Measurements from ENCODE around the gene RTN4RL2. TPM values are rescaled to one million over a fixed set of nuclear protein-coding genes. Genes with fewer than 3 reads are reported as not detected.

RTN4RL2 gene
- total and polyA plus RNA-seq, 9 of the 15 experiments (the other 6 are each of a cell fraction or from before 2014, with no cell fraction given), result 0.06 to 1.9 (median 0.34) TPM; not detected in 4

GRCh38 chr11:57424137-57424791, 36.1 kb upstream of the RTN4RL2 start (continued):
- TF ChIP-seq, protein P1, sequence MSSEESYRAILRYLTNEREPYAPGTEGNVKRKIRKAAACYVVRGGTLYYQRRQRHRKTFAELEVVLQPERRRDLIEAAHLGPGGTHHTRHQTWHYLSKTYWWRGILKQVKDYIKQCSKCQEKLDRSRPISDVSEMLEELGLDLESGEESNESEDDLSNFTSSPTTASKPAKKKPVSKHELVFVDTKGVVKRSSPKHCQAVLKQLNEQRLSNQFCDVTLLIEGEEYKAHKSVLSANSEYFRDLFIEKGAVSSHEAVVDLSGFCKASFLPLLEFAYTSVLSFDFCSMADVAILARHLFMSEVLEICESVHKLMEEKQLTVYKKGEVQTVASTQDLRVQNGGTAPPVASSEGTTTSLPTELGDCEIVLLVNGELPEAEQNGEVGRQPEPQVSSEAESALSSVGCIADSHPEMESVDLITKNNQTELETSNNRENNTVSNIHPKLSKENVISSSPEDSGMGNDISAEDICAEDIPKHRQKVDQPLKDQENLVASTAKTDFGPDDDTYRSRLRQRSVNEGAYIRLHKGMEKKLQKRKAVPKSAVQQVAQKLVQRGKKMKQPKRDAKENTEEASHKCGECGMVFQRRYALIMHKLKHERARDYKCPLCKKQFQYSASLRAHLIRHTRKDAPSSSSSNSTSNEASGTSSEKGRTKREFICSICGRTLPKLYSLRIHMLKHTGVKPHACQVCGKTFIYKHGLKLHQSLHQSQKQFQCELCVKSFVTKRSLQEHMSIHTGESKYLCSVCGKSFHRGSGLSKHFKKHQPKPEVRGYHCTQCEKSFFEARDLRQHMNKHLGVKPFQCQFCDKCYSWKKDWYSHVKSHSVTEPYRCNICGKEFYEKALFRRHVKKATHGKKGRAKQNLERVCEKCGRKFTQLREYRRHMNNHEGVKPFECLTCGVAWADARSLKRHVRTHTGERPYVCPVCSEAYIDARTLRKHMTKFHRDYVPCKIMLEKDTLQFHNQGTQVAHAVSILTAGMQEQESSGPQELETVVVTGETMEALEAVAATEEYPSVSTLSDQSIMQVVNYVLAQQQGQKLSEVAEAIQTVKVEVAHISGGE (CRISPR knock-in tag; IDR thresholded peaks at IDR 0.05), result no peak
- TF ChIP-seq, protein P2, sequence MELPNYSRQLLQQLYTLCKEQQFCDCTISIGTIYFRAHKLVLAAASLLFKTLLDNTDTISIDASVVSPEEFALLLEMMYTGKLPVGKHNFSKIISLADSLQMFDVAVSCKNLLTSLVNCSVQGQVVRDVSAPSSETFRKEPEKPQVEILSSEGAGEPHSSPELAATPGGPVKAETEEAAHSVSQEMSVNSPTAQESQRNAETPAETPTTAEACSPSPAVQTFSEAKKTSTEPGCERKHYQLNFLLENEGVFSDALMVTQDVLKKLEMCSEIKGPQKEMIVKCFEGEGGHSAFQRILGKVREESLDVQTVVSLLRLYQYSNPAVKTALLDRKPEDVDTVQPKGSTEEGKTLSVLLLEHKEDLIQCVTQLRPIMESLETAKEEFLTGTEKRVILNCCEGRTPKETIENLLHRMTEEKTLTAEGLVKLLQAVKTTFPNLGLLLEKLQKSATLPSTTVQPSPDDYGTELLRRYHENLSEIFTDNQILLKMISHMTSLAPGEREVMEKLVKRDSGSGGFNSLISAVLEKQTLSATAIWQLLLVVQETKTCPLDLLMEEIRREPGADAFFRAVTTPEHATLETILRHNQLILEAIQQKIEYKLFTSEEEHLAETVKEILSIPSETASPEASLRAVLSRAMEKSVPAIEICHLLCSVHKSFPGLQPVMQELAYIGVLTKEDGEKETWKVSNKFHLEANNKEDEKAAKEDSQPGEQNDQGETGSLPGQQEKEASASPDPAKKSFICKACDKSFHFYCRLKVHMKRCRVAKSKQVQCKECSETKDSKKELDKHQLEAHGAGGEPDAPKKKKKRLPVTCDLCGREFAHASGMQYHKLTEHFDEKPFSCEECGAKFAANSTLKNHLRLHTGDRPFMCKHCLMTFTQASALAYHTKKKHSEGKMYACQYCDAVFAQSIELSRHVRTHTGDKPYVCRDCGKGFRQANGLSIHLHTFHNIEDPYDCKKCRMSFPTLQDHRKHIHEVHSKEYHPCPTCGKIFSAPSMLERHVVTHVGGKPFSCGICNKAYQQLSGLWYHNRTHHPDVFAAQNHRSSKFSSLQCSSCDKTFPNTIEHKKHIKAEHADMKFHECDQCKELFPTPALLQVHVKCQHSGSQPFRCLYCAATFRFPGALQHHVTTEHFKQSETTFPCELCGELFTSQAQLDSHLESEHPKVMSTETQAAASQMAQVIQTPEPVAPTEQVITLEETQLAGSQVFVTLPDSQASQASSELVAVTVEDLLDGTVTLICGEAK (IDR thresholded peaks at IDR 0.05), result peak; percentile 46; the same call in 1 of the 2 replicates
- TF ChIP-seq, protein P2 (CRISPR knock-in tag; IDR thresholded peaks at IDR 0.05), result no peak
- TF ChIP-seq STAT6 (CRISPR knock-in tag; IDR thresholded peaks at IDR 0.05), result peak; percentile 44; the same call in 1 of the 2 replicates
- TF ChIP-seq DNMT1 (IDR thresholded peaks at IDR 0.05), result peak; percentile 19; the same call in 1 of the 2 replicates
